T-helper 2 cell treated with Interferon-gamma antibody and Interleukin-4, amounts not matched to agents 5 μg/mL and 100 μg/mL, for 36 hours (primary cell): ENCODE results near the gene BMP2K.

Experiments used
- DNase-seq: peaks from one replicate; pipeline ENCODE4 v3.0.0; 2021; ENCODE audit warnings: low spot score
- H3K27ac Mint-ChIP-seq: one replicate; pipeline ENCODE4 v1.8.0; 2021; ENCODE audit warnings: mild to moderate bottlenecking, mixed read lengths
- H3K27me3 Mint-ChIP-seq: one replicate; pipeline ENCODE4 v1.8.0; 2021; ENCODE audit warnings: low read depth, mixed read lengths
- H3K36me3 Mint-ChIP-seq: one replicate; pipeline ENCODE4 v1.8.0; 2021; ENCODE audit warnings: low read depth, mixed read lengths
- H3K4me1 Mint-ChIP-seq: one replicate; pipeline ENCODE4 v1.8.0; 2021; ENCODE audit warnings: low read depth, mixed read lengths
- H3K4me3 Mint-ChIP-seq: one replicate; pipeline ENCODE4 v1.8.0; 2022; ENCODE audit warnings: mild to moderate bottlenecking, moderate library complexity, mixed read lengths
- H3K9me3 Mint-ChIP-seq: one replicate; pipeline ENCODE4 v1.8.0; 2021; ENCODE audit warnings: mixed read lengths

BMP2K gene

DNA sequence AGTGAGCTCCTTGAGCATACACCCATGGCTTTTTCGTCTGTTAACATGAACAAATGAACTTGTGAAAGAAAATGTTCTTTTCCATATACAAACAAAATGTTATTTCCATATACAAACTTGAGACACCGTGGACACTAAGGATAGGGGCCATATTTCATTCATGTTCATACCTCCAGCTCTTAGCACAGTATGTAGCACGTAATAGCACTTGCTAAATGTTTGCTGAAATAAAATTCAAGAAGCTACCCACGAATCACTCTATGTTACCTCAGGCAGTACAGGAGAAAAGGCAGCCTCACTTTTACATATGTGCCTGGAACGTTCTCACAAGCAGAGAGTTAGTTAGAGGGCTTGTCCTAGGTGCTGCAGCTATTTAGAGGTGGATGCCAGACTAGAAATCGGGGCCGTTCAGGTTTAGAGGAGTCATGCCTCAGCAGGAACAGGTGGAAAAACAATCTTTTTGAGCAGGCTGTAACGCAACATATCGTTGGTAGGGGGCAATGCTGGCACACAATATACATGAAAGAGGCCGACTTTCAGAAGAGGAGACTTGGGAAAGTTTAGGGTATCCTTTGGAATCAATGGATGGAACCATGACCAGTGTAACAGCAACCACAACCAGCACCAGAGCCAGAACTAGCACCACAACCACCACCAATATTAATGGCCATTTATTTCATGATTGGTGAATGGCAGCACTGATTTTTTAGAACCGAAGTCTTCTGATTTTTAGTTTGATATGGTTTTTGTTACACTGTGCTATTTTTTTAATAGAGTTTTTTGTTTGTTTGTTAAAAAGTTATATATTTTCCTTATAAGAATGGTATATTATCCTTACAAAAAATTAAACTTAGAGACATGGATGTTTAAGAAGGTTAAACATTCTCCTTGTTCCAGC, 177.9 kb downstream of the BMP2K start:
- Mint-ChIP-seq H3K4me1 (no peaks in the 10 kb centered on the region), H3K9me3 (no peaks in the 10 kb centered on the region), H3K36me3 (no peaks in the 10 kb centered on the region), H3K27ac (no peak overlapping the region), H3K4me3 (no peak overlapping the region), H3K27me3 (peaks cover 18% of the 10 kb centered on the region)
- DNase-seq: no peak

DNA sequence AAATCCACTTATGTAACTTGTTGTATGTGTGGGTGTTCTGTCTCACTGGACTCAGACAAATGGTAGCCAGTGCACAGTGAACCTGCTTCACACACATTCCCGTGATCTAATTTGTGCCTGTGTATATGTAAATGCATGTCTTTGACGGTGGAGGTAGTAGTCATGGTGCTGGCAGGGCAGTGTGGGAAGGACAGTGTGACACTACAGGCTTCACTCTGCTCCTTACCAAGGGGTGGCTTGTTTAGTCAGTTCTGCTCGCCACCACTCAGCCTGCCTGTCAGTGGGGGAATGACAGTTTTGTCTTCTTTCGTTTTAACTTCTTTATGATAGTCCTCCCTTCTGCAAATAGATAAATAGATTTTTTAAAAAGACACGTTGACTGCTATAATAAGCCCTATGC, 180.8 kb downstream of the BMP2K start:
- Mint-ChIP-seq H3K9me3 (no peaks in the 10 kb centered on the region), H3K27ac (no peak overlapping the region), H3K4me1 (no peaks in the 10 kb centered on the region), H3K36me3 (no peaks in the 10 kb centered on the region), H3K4me3 (no peak overlapping the region), H3K27me3 (peaks cover 19% of the 10 kb centered on the region)
- DNase-seq: no peak

DNA sequence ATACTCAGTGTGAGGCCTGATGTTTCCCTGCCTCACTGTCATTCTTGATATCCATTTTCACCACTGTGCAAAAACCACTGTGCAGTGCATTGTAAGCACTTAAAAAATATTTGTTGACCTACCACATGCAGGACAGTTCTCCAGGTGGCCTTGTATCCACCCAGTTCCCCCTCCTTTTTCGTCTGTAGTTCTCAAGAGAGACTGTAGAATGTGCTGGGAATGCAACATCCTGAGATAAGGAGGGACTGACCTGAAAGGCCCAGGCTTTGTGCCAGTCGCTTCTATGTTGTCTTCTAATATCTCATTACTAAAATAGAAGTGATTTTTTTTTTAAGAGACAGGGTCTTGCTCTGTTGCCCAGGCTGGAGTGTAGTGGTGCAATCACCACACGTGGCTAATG, 184.8 kb downstream of the BMP2K start:
- no peaks in the 10 kb centered on the region for H3K36me3 Mint-ChIP-seq
- no peaks in the 10 kb centered on the region for H3K4me1 Mint-ChIP-seq
- H3K4me3 Mint-ChIP-seq: no peak overlapping the region
- peaks cover 5% of the 10 kb centered on the region for H3K27me3 Mint-ChIP-seq
- DNase-seq: no peak
- no peak overlapping the region for H3K27ac Mint-ChIP-seq
- no peaks in the 10 kb centered on the region for H3K9me3 Mint-ChIP-seq
